ENCODE measurements around the gene CCDC74A.
"Not testable (repeated sequence)": the region's sequence is repeated elsewhere in the genome, so short reads cannot be mapped to it uniquely, and the experiment has no call there.

The CCDC74A gene

DNA sequence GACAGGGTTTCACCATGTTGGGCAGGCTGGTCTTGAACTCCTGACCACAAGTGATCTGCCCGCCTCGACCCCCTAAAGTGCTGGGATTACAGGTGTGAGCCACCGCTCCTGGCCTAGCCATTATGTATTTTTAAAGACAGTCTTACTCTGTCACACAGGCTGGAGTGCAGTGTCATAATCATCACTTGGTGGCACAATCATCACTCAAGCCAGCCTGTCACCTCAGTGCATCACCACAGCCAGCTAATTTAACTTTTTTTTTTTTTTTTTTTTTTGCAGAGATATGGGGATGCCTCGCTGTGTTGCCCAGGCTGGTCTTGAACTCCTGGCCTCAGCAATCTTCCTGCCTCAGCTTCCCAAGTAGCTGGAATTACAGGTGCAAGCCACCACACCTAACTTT lies 24.1 kb upstream of the CCDC74A start:
- not testable (repeated sequence) for DNase-seq

DNA sequence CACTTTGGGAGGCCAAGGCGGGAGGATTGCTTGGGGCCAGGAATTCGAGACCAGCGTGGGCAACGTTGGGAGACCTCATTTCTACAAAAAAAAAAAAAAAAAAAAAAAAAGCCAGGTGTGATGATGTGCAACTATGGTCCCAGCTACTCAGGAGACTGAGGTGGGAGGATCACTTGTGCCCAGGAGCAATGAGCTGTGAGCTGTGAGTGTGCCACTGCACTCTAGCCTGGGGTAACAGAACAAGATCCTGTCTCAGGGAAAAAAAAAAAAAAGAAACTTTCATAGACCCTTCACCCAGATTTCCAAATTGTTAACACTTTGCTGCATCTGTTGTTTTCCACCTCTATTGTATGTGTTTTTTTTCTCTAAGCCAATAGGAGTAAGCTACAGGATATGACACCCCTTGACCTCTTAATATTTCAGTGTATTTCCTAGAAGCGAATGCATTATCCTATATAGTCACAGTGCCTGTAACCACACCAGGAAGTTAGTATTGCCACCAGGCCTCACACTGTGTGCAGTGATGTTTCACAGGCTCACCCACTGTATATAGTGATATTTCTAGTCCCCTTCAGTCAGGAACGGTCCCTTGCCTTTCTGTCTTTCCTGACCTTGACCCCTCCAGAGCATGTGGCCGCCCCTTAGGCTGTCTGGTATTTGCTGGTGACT lies 23.5 kb upstream of the CCDC74A start:
- not testable (repeated sequence) for DNase-seq

DNA sequence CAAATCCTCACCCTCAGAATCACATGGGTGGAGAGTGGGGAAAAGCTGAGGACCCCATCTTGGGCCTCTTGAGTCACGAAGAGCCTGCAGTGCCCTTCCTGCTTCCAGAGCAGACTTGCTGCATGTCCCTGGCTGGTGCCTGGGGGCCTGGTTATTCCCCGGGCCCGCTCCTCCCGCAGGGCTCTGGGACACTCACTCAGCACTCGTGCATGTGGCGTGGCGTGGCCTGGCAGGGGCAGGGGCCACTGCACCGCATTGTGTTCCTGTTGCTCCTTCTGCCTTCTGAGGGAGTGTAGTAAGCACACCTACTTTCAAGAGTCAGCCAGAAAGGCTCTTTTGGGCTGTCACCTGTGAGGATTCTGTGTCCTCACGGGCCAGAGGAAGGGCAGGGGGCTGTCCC lies 18.1 kb upstream of the CCDC74A start:
- no peak for DNase-seq

DNA sequence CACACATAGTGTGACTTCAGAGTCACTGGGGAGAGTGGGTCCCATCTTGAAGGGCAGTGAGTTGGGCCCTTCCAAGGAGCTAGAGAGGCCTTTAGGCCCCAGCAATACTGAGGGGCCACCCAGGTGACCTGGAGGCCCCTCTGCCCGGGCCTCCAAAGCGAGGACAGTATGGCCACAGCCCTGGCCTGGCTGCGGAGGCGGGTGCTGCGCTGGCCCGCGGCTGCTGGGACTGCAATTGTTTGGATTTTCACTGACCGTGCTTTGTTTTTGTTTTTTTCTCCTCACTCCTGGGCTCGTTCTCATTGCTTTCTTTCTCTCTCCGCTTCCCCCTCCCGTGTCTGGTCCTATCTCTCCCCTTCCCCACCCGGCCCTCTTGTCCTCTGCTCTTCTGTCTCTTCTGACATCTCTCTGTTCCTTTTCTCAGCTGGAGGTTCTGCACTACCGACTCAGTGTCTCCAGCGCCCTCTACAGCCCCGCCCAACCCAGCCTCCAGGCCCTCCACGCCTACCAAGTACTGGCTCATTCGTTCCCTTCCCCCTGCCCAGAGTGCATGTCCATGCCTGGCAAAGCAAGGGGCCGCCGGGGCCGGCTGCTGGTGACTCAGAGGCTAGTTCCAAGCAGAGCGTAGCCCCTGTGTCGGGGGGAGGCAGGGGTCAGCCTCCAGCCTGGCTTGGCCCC lies 16.3 kb upstream of the CCDC74A start:
- not testable (repeated sequence) for DNase-seq

DNA sequence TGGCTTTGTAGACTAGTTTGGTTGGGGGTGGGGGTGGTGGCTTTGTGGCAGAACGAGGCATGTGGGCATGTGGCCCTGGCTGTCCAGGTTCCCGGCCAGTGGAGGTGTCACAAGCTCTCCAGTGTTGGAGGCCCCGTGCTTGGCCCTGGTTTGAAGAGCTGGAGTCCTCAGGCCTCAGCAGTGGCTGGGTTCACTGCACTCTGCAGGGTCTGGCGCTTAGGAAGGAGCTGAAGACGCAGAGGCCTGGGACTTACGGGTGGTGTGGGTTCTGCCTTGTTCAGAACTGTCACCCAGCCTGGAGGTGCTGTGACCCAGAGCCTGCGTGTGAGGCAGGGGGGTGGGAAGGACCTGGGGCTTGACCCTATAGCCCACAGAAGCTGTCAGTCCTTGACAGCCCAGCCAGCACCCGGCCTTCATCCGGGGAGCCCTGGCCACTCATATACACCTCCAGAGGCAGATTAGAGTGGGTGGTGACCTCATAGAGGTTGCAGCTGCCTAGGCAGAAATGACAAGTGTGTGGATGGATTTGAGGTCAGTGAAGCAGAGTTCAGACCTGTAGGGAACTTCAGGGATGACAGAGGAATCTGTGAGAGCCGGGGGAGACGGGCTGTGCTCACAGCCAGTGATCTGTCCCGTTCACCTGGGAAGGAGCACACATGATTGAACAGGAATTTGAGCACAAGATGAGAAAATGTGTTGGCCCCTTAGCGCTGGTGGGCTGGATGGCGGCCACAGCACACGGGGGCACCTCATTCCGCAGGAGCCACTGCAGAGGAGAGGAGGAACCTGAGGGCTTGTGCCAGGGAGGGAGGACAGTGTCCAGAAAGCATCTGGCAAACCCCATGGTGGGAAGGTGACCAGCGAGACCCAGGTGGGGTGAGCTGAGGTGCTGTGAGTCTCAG lies 15.5 kb upstream of the CCDC74A start:
- not testable (repeated sequence) for DNase-seq

DNA sequence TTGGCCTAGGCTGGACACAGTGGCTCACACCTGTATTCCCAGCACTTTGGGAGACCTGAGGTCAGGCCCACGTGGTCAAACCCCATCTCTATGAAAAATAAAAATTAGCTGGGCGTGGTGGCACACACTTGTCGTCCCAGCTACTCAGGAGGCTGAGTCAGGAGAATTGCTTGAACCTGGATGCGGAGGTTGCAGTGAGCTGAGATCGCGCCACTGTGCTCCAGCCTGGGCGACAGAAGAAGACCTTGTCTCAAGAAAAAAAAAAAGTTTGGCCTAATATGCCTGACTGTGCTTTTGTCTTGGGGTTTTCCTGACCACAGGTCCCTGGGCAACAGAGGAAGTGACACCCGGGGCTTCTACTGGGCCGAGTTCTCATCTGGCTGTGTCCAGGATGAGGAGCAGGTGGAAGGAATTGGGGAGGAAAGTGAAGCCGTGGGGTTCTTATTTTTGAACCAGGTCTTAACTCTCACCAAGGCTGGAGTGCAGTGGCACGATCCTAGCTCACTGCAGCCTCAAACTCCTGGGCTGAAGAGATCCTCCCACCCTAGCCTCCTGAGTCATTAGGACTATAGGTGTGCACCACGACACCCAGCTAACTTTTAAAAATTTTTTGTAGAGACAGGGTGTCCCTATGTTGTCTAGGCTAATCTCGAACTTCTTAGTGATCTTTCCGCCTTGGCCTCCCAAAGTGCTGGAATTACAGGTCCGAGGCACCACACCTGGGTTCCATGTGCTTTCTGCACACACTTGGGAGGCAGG lies 13.1 kb upstream of the CCDC74A start:
- not testable (repeated sequence) for DNase-seq

DNA sequence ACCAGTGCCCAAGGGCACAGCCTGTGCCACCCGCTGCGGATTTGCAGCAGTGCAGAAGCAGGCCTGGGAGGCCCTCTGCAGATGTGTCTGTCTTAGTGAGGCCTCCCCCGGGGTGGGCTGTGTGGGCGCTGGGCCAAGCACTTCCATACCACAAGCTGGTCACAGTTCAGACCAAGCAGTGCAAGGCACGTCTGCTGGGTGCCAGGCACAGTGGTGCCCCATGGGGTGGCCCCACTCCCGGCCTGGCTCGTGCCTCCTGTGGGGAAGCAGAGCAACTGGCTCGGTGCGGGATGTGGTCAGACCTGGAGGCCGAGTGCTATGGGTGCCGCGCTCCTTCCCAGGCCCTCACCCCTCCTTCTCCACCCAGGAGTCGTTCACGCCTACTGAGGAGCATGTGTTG lies 12.5 kb upstream of the CCDC74A start:
- DNase-seq: not testable (repeated sequence)

DNA sequence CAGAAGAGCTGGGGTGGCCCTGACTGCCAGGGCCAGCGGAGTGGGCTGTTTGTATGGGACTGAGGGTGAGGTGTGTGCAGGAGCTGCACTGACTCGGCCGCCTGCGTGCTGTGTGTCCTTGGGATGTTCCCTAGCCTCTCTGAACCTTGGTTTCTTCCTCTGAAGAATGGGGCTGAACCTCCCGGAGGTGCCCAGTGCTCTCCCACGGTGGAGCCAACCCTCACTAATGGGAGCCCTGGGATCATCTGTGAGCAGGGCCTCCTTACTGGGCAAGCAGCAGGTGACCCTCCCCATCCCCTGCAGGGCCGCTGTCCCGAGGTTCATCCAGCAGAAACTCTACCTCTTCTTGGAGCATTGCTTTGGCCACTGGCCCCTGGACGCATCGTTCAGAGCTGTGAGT lies 11.7 kb upstream of the CCDC74A start:
- DNase-seq: no peak

DNA sequence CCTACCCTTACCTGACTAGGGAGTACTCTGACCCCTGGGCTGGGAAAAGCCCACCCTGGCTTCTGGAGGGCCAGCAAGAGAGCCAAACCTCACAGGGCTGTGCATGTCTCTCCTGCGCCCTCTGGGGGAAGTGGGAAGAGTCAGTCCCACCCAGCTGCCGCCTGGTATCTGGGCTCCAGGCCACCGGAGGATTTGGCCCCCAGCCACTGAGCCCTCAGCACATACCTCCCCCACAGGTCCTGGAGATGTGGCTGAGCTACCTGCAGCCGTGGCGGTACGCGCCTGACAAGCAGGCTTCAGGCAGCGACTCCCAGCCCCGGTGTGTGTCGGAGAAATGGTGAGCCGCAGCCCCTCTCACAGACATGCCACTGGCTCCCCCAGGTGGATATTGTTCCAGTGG lies 11.1 kb upstream of the CCDC74A start:
- DNase-seq: peak; percentile 49

DNA sequence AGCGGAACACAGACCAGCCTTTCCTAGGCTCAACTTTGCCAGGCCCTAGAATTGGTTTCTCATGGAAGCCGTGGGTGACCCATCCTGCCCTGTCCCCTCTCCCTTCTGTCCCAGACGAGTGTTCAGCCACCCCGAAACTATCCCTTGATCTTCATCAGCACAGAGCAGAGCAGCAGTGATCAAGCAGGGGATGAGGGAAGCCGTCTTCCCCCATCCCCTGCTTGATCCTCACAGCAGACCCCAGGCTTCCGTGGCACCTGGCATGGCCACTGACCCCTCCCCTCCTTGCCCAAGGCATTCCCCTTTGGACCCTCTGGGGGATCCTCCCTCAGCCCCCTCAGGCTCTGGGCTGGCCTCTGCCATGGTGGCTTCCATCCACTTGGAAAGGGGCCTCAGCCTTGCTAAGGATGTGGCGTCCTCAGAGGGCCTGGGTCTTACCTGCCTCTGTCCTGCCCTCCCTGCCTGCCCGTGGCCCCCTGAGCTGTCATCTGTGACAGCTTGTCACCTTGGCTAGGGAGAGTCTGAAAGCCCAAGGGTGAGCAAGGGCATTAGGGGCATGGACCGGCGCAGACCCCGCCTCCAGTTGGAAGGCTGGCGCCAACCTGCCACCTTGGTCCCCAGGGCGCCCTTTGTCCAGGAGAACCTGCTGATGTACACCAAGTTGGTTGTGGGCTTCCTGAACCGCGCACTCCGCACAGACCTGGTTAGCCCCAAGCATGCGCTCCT lies 10.4 kb upstream of the CCDC74A start:
- DNase-seq: no peak

DNA sequence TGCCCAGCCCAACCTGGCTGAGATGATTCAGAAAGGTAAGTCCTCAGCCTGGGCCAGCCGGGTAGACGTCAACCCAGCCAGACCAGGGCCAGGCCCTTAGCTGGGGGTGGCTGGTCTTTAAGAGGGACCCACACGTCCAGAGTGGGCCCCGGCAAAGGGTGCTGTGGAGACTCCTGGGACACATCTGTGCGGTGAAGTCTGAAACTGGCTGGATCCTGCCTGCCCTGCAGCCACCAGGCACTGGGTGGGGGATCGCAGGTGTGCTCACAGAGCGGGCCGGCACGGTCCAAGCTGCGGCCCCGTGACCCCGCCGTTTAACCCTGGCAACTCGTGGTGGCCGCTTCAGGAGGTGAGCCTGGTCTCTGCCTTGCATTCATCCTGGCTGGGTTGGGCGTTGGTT lies 9.8 kb upstream of the CCDC74A start:
- not testable (repeated sequence) for DNase-seq

DNA sequence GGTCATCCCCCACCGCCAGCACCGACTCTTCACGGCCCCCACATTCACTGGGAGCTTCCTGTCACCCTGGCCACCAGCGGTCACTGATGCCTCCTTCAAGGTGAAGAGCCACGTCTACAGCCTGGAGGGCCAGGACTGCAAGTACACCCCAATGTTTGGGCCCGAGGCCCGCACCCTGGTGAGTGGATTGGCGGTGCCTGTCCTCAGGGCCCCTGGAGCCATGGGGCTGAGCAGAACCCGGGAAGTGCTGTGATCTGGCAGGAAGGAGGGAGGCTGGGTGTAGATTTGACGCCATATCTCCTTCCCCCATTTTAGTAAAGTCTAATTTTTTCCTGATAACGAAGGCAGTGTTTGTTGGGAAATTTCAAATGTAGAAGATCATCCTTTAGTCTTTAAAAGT lies 9.2 kb upstream of the CCDC74A start:
- DNase-seq: not testable (repeated sequence)

DNA sequence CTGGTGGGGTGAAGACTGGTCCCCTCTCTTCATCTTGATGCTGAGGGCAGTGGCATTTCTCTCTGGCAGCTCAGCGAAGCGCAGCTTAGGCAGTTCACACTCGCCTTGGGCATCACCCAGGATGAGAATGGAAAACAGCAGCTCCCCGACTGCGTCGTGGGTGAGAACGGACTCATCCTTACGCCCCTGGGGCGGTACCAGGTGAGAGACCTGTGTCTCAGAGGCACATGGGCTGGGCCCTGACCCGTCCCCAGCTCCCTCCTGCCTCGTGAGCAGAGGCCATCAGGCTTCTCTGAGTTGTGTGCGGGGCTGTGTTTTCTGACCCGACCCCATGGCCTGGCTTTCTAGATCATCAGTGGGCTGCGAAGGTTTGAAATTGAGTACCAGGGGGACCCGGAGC lies 8.2 kb upstream of the CCDC74A start:
- DNase-seq: no peak

DNA sequence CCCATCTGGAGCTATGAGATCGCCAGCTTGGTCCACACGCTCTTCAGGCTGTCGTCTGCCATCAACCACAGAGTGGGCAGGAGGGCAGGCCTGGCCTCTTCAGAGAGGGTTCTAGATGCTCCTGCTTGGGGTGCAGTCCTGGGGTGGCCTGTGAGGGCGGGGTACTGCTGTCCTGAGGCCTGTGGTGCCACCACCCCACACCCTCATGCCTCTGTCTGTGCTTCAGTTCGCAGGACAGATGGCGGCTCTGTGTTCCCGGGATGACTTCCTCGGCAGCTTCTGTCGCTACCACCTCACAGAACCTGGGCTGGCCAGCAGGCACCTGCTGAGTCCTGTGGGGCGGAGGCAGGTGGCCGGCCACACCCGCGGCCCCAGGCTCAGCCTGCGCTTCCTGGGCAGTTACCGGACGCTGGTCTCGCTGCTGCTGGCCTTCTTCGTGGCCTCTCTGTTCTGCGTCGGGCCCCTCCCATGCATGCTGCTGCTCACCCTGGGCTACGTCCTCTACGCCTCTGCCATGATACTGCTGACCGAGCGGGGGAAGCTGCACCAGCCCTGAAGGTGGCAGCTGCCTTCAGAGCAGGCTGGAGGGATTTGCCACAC lies 7.7 kb upstream of the CCDC74A start:
- not testable (repeated sequence) for DNase-seq

DNA sequence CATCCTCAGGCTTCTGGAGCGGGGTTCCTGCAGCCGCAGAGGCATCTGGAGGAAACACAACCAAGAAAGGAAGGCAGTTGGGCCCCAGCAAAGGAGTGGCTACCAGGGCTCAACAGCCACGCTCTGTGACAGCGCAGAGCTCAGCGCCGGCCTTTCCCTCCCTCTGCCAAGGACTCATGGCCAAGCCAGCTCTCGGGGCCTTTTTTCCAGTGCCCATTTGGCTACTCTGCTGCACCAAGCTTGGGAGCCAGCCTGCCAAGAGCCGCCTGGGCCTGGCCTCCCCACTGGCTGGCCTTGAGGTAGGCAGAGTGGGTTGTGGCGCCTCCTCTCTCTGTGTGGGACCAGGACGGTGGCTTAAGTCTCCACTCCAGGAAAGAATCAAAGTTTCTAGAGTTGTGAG lies 7.2 kb upstream of the CCDC74A start:
- DNase-seq: no peak

DNA sequence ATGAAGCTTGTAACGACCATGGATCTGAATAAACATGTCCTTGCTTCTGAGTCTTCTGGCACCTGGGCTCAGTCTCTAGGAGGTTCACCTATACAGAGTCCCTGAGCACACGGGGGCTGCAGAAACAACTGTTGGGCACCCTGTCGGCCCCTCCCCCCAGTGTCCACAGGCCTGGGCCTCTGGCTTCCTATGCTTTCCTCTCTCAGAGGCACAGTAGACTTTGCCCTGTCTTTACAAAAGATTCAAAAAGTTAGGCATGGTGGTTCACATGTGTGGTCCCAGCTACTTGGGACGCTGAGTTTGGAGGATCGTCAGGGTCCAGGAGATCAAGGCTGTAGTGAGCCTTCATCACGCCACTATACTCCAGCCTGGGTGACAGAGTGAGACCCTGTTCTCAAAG lies 6.2 kb upstream of the CCDC74A start:
- DNase-seq: not testable (repeated sequence)

DNA sequence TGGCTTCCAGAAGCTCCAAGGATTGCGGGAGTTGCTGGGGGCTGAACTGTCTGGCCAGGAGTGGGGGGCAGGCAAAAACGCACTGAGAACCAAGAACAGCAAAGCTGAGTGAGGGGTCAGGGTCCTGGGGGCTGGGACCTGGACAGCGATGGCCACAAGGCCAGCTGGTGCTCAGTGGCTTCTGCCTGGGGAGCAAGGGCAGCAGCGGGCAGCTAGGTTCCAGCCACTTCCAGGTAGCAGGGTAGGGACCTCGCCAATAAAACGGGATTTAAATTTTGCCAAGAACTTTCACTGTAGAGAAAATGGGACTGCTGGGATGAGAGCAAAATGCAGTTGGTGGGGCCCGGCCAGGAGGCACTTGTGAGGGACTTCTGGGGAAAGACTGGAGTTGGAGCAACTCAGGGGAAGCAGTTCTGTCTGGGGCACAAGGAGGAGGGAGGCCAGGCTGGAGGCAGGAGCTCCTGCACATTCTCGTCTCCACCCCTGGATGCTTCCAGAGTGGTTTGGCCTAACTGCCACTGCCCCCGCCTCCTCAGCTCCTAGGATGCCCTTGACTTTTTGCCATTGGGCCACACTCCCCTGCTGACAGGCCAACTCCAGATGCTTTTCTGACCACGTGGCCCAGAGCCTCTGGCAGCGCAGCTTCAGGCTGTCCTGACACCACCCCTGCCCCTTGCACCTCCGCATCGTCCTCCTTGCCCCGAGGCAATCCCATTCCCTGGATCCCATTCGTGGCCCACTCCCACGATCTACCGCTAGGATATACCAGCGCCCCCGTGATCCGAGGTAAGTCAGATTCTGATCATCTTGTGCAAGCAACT lies 5.5 kb upstream of the CCDC74A start:
- peak; percentile 29 for DNase-seq

DNA sequence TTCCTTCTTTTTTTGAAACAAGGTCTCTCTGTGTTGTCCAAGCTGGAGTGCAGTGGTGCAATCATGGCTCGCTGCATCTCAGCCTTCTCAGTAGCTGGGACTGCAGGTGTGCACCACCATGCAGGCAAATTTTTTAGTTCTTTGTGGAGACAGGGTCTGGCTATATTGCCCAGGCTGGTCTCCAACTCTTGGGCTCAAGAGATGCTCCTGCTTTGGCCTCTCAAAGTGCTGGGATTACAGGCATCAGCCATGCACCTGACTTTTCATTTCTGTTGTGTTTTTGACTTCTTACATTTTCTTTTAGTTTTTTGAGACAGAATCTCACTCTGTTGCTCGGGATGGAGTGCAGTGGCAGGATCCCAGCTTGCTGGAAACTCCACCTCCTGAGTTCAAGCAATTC lies 2.4 kb upstream of the CCDC74A start:
- not testable (repeated sequence) for DNase-seq

DNA sequence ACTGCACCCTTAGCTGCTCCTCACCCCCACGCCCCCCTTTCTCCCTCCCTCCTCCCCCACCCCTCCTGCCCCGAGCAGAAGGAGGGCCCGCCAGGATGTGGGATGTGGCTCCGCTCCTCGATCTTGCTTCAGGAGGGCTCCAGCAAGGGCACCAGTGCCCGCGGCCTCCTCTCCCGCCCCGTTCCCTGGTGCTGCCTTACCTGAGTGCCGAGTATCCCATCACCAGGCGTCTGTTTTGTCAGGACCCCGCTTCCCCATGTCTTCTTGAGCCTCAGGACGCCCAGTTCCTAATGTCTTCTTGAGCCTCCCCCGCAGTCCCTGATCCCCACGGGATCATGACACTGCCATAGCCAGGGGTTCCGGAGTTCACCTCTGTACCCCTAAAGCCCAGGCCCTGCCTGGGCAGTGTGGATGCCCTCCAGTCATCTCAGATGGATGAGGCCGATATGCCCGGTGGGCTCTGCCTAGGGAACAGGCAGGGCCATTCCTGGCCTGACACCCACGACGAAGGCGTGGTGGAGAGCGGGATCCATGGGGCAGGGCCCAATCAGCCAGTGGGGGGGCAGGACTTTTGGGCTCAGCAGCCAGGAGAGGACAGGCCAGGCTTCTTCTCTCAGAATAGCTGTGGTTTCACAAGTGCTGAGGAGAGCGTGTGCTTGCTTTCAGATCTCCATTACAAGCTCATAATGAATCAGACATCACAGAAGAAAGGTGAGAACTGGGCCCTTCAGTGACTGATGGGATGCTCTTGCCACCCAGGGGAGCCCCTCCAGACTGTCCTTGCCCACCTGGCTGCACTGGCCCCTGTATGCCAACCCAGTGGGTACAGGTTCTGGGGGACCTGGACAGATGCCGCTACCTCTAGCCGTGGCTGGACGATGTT lies 1.5 kb downstream of the CCDC74A start:
- DNase-seq: not testable (repeated sequence)

Data from NCI-H82 (cell line).